Measurements from ENCODE around the gene AP1B1. TPM values are rescaled to one million over a fixed set of nuclear protein-coding genes. Genes with fewer than 3 reads are reported as not detected.
"Not testable (repeated sequence)": the region's sequence is repeated elsewhere in the genome, so short reads cannot be mapped to it uniquely, and the experiment has no call there.

Gene AP1B1
- total and polyA plus RNA-seq, 7 donors = 33.1 to 83.2 (median 43.6) TPM

GRCh38 chr22:29375398-29376076 lies 12.8 kb downstream of the AP1B1 start:
- Histone ChIP-seq H3K36me3 (peaks cover 0 to 27% (median 5%) of the 10 kb centered on the region in 4 donors), H3K27me3 (no peaks in the 10 kb centered on the region), H3K9me3 (no peaks in the 10 kb centered on the region), H3K4me3 (no peak overlapping the region), H3K4me1 (no peaks in the 10 kb centered on the region), H3K27ac (no peak overlapping the region)
- intact Hi-C loops (cut with DNase I) = no loop called here
- TF ChIP-seq CTCF (IDR thresholded peaks at IDR 0.05) = no peak
- no peak for TF ChIP-seq EP300 (IDR thresholded peaks at IDR 0.05)
- TF ChIP-seq POLR2AphosphoS5 (IDR thresholded peaks at IDR 0.05) = no peak
- TF ChIP-seq POLR2A (IDR thresholded peaks at IDR 0.05) = no peak
- no peak for DNase-seq
- WGBS, 2 donors = 71 to 73% methylated on average over 4 of the region's 4 CpGs

DNA sequence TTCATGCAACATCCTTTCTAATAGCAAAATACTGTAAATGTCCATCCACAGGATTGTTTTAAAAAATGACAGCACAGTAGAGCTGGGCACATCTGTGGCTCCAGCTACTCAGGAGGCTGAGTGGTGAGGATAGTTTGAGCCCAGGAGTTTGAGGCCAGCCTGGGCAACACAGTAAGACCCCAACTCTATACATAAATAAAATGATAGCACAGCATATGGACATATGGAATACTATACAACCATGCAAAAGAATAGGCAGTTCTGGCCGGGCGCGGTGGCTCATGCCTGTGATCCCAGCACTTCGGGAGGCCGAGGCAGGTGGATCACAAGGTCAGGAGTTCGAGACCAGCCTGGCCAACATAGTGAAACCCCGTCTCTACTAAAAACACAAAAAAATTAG lies 13.6 kb downstream of the AP1B1 start:
- H3K4me1 ChIP-seq; H3K27ac ChIP-seq; H3K27me3 ChIP-seq; H3K9me3 ChIP-seq; intact Hi-C loops (cut with DNase I); H3K4me3 ChIP-seq; DNase-seq: not testable (repeated sequence)
- WGBS, 2 donors = 98% methylated on average over 7 of the region's 7 CpGs
- H3K36me3 ChIP-seq = peaks cover 0 to 27% (median 5%) of the 10 kb centered on the region in 4 donors

DNA sequence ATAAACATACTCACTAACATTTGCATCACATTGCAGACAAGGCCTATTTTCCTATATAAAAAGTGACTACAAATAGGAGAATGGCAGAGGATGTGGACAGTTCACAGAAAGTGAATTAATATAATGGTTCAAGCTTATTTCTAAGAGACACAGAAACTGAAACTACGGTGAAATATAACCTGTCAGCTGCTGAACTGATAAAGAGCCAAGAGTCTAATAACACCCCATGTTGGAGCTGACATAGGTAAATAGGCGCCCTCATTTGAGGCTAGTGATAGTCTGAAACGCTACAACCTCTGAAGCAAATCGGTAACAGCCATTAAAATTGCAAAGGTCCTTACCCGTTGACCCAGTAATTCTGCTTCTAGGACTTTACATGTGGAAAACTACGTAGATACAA lies 14.0 kb downstream of the AP1B1 start:
- intact Hi-C loops (cut with DNase I) = no loop called here
- no peak for DNase-seq
- no peak overlapping the region for H3K27ac ChIP-seq

GRCh38 chr22:29370537-29370936 lies 17.8 kb downstream of the AP1B1 start:
- H3K27me3 ChIP-seq = no peaks in the 10 kb centered on the region
- H3K36me3 ChIP-seq = peaks cover 0 to 7% (median 0%) of the 10 kb centered on the region in 4 donors
- TF ChIP-seq EP300 (IDR thresholded peaks at IDR 0.05) (no peak), CTCF (IDR thresholded peaks at IDR 0.05) (no peak), POLR2A (IDR thresholded peaks at IDR 0.05) (no peak), POLR2AphosphoS5 (IDR thresholded peaks at IDR 0.05) (no peak)
- peak overlapping the region in 3 of 4 donors; percentile 44 to 57 (median 52) for H3K27ac ChIP-seq
- intact Hi-C loops (cut with DNase I) = no loop called here
- no peaks in the 10 kb centered on the region for H3K9me3 ChIP-seq
- no peak overlapping the region for H3K4me3 ChIP-seq
- peaks cover 0 to 10% (median 4%) of the 10 kb centered on the region in 4 donors for H3K4me1 ChIP-seq
- DNase-seq = no peak
- 60 to 77% methylated on average over 7 of the region's 7 CpGs for WGBS, 2 donors

More for the DNA sequence above, 14.0 kb downstream of the AP1B1 start:
- WGBS, 2 donors = 78 to 89% methylated on average over 6 of the region's 6 CpGs
- no peak for TF ChIP-seq POLR2AphosphoS5 (IDR thresholded peaks at IDR 0.05)
- TF ChIP-seq EP300 (IDR thresholded peaks at IDR 0.05) = no peak
- TF ChIP-seq CTCF (IDR thresholded peaks at IDR 0.05) = no peak
- no peak for TF ChIP-seq POLR2A (IDR thresholded peaks at IDR 0.05)
- no peaks in the 10 kb centered on the region for H3K9me3 ChIP-seq
- H3K27me3 ChIP-seq = no peaks in the 10 kb centered on the region
- H3K4me3 ChIP-seq = no peak overlapping the region
- peaks cover 0 to 27% (median 5%) of the 10 kb centered on the region in 4 donors for H3K36me3 ChIP-seq
- H3K4me1 ChIP-seq = peaks cover 0 to 2% (median 0%) of the 10 kb centered on the region in 4 donors

DNA sequence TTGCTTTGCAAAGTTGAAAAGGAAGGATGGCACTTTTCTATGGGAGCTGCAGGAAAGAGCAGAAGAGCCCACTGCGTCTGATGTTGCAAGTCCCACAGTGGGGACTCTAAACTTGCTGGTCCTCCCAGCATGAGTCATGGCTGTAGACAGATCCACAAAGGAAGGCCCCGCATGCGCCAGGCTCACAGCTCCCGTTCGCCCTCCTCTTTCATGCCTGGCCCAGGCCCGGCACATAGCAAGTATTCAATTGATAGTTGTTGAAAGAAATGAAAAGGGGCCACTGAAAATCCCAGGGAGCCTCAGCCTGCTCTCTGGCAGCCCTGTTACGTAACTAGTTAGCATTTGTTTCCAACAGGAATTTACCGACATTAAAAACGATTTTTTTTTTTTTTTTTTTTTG lies 18.9 kb downstream of the AP1B1 start:
- intact Hi-C loops (cut with DNase I) = no loop called here
- no peak for TF ChIP-seq CTCF (IDR thresholded peaks at IDR 0.05)
- TF ChIP-seq POLR2AphosphoS5 (IDR thresholded peaks at IDR 0.05) = peak in 2 of 4 donors; percentile 6 to 40
- H3K27ac ChIP-seq = peak overlapping the region; percentile 40 to 57 (median 48)
- 75 to 79% methylated on average over 9 of the region's 9 CpGs for WGBS, 2 donors
- H3K36me3 ChIP-seq = peaks cover 0 to 7% (median 0%) of the 10 kb centered on the region in 4 donors
- no peak overlapping the region for H3K4me3 ChIP-seq
- no peaks in the 10 kb centered on the region for H3K9me3 ChIP-seq
- H3K4me1 ChIP-seq = peaks cover 0 to 10% (median 4%) of the 10 kb centered on the region in 4 donors
- no peaks in the 10 kb centered on the region for H3K27me3 ChIP-seq
- DNase-seq = peak; percentile 89
